ENCODE results near the gene FAR2. TPM values are rescaled to one million over a fixed set of nuclear protein-coding genes. Genes with fewer than 3 reads are reported as not detected.
A peak's percentile ranks its signal among the peaks of the same experiment; 100 is the strongest.

Gene FAR2
- polyA plus RNA-seq, 1 of the 3 experiments (the other 2 are of a cell fraction) = 7.4 TPM

DNA sequence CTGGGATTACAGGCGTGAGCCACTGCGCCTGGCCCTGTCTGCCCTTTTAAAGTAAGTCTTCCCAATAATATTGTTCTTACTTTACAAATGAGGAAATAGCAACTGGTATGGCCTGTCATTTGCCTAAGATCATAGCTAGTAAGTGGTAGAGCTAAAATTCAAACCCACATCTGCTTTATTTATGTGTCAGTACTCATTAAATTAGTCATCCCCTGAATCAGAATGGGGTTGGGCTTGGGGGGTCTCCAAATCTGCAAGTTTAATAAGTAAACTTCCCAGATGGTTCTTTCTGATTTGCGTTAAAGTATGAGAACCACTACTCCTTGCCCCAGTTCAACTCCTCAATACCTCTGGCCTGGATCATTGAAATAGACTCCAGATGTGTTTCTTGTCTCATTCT lies 96.2 kb downstream of the FAR2 start:
- H2AFZ ChIP-seq (ENCODE audit: low read depth) = no peak overlapping the region
- H3K36me3 ChIP-seq (replicated peaks in 1 of 2; ENCODE audit: control insufficient read depth in 1 of 2, insufficient read depth in 2 of 2, low read length in 1 of 2) = no peaks in the 10 kb centered on the region
- H3K9me2 ChIP-seq = no peaks in the 10 kb centered on the region
- no peak overlapping the region for H3K27ac ChIP-seq (ENCODE audit: low read depth in 2 of 2, low read length in 1 of 2)
- no peaks in the 10 kb centered on the region for H3K9me3 ChIP-seq
- peaks cover 18 to 25% of the 10 kb centered on the region in 2 experiments; a peak in 3 of 4 replicates for H3K4me1 ChIP-seq (ENCODE audit: control insufficient read depth in 1 of 2, insufficient read depth in 2 of 2, low read depth in 1 of 2, low read length in 1 of 2)
- TF ChIP-seq SMC3 (IDR thresholded peaks at IDR 0.05; ENCODE audit: low read depth, low read length) = no peak
- TF ChIP-seq, protein P1, sequence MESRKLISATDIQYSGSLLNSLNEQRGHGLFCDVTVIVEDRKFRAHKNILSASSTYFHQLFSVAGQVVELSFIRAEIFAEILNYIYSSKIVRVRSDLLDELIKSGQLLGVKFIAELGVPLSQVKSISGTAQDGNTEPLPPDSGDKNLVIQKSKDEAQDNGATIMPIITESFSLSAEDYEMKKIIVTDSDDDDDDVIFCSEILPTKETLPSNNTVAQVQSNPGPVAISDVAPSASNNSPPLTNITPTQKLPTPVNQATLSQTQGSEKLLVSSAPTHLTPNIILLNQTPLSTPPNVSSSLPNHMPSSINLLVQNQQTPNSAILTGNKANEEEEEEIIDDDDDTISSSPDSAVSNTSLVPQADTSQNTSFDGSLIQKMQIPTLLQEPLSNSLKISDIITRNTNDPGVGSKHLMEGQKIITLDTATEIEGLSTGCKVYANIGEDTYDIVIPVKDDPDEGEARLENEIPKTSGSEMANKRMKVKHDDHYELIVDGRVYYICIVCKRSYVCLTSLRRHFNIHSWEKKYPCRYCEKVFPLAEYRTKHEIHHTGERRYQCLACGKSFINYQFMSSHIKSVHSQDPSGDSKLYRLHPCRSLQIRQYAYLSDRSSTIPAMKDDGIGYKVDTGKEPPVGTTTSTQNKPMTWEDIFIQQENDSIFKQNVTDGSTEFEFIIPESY (IDR thresholded peaks at IDR 0.05; ENCODE audit: borderline replicate concordance, low read depth) = no peak
- TF ChIP-seq, protein P2, sequence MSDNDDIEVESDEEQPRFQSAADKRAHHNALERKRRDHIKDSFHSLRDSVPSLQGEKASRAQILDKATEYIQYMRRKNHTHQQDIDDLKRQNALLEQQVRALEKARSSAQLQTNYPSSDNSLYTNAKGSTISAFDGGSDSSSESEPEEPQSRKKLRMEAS (IDR thresholded peaks at IDR 0.05; ENCODE audit: low read depth) = no peak
- TF ChIP-seq TCF12 (IDR thresholded peaks at IDR 0.05) = peak; percentile 40; the same call in 1 of the 2 replicates
- no peak for TF ChIP-seq RFX5 (IDR thresholded peaks at IDR 0.05; ENCODE audit: low read length)
- no peak for TF ChIP-seq EZH2phosphoT487 (IDR thresholded peaks at IDR 0.05; ENCODE audit: borderline replicate concordance, low read depth)
- no peaks in the 10 kb centered on the region for H3K79me2 ChIP-seq (ENCODE audit: insufficient read depth)
- ChIA-PET CTCF (no interaction called here), POLR2A (no interaction called here)
- H3K27me3 ChIP-seq (ENCODE audit: insufficient read depth) = no peaks in the 10 kb centered on the region
- WGBS (ENCODE audit: low lambda C conversion rate) = 81% methylated on average over 3 of the region's 3 CpGs
- no peak for DNase-seq
- H3F3A ChIP-seq (replicated peaks; ENCODE audit: insufficient read depth) = no peaks in the 10 kb centered on the region
- no peak overlapping the region for H3K4me2 ChIP-seq
- H3K4me3 ChIP-seq (ENCODE audit: low read depth in 2 of 2, low read length in 1 of 2) = no peak overlapping the region
- no peaks in the 10 kb centered on the region for H4K20me1 ChIP-seq (ENCODE audit: insufficient read depth)
- H3K9ac ChIP-seq = no peak overlapping the region

DNA sequence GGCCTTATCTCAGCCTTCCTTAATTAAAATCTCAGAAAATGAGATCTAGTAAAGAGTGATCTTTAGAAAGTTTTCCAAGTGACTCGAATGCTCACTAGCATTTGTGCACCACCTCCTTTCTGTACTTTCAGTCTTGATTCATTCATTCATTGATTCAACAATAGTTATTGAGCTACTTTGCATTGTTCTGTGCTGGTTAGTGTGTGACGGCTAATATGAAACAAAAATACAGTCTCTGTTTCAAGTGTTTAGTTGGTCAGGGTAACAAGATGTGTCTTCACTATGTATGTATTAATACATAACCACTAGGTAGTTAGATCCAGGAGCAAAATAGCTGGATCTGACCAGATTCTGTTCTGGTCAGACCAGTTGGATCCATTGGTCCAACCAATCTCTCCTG lies 100.9 kb downstream of the FAR2 start:
- Histone ChIP-seq H3K4me3 (ENCODE audit: low read depth in 2 of 2, low read length in 1 of 2) (no peak overlapping the region), H3K36me3 (replicated peaks in 1 of 2; ENCODE audit: control insufficient read depth in 1 of 2, insufficient read depth in 2 of 2, low read length in 1 of 2) (no peaks in the 10 kb centered on the region), H3K4me1 (ENCODE audit: control insufficient read depth in 1 of 2, insufficient read depth in 2 of 2, low read depth in 1 of 2, low read length in 1 of 2) (peaks cover 0 to 5% of the 10 kb centered on the region in 2 experiments; a peak in 2 of 4 replicates), H3K79me2 (ENCODE audit: insufficient read depth) (no peaks in the 10 kb centered on the region), H4K20me1 (ENCODE audit: insufficient read depth) (no peaks in the 10 kb centered on the region), H3K9me2 (no peaks in the 10 kb centered on the region), H3K27me3 (ENCODE audit: insufficient read depth) (no peaks in the 10 kb centered on the region), H3K4me2 (no peak overlapping the region), H3K9me3 (no peaks in the 10 kb centered on the region), H3K9ac (no peak overlapping the region), H3K27ac (ENCODE audit: low read depth in 2 of 2, low read length in 1 of 2) (no peak overlapping the region), H3F3A (replicated peaks; ENCODE audit: insufficient read depth) (no peaks in the 10 kb centered on the region), H2AFZ (ENCODE audit: low read depth) (no peak overlapping the region)
- DNase-seq = no peak
- 71% methylated on average over 2 of the region's 2 CpGs for WGBS (ENCODE audit: low lambda C conversion rate)
- ChIA-PET POLR2A (no interaction called here), CTCF (no interaction called here)
- TF ChIP-seq JUND (IDR thresholded peaks at IDR 0.05) (no peak), CHD2 (IDR thresholded peaks at IDR 0.05; ENCODE audit: low read length, partially characterized antibody) (no peak), POLR2AphosphoS5 (IDR thresholded peaks at IDR 0.05; ENCODE audit: low read depth, low read length) (no peak), GABPA (IDR thresholded peaks at IDR 0.05; ENCODE audit: low read depth) (no peak), EZH2phosphoT487 (IDR thresholded peaks at IDR 0.05; ENCODE audit: borderline replicate concordance, low read depth) (no peak), NRF1 (IDR thresholded peaks at IDR 0.05; ENCODE audit: low read depth, low read length) (no peak), NFIC (IDR thresholded peaks at IDR 0.05; ENCODE audit: borderline replicate concordance) (no peak)
- TF ChIP-seq, protein P3, sequence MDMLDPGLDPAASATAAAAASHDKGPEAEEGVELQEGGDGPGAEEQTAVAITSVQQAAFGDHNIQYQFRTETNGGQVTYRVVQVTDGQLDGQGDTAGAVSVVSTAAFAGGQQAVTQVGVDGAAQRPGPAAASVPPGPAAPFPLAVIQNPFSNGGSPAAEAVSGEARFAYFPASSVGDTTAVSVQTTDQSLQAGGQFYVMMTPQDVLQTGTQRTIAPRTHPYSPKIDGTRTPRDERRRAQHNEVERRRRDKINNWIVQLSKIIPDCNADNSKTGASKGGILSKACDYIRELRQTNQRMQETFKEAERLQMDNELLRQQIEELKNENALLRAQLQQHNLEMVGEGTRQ (IDR thresholded peaks at IDR 0.05; ENCODE audit: borderline replicate concordance, low read depth, low read length) = no peak
- TF ChIP-seq, protein P4, sequence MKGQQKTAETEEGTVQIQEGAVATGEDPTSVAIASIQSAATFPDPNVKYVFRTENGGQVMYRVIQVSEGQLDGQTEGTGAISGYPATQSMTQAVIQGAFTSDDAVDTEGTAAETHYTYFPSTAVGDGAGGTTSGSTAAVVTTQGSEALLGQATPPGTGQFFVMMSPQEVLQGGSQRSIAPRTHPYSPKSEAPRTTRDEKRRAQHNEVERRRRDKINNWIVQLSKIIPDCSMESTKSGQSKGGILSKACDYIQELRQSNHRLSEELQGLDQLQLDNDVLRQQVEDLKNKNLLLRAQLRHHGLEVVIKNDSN (IDR thresholded peaks at IDR 0.05; ENCODE audit: borderline replicate concordance, low read depth) = no peak
- TF ChIP-seq, protein P5, sequence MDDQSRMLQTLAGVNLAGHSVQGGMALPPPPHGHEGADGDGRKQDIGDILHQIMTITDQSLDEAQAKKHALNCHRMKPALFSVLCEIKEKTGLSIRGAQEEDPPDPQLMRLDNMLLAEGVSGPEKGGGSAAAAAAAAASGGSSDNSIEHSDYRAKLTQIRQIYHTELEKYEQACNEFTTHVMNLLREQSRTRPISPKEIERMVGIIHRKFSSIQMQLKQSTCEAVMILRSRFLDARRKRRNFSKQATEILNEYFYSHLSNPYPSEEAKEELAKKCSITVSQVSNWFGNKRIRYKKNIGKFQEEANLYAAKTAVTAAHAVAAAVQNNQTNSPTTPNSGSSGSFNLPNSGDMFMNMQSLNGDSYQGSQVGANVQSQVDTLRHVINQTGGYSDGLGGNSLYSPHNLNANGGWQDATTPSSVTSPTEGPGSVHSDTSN (IDR thresholded peaks at IDR 0.05) = no peak
- TF ChIP-seq, protein P6, sequence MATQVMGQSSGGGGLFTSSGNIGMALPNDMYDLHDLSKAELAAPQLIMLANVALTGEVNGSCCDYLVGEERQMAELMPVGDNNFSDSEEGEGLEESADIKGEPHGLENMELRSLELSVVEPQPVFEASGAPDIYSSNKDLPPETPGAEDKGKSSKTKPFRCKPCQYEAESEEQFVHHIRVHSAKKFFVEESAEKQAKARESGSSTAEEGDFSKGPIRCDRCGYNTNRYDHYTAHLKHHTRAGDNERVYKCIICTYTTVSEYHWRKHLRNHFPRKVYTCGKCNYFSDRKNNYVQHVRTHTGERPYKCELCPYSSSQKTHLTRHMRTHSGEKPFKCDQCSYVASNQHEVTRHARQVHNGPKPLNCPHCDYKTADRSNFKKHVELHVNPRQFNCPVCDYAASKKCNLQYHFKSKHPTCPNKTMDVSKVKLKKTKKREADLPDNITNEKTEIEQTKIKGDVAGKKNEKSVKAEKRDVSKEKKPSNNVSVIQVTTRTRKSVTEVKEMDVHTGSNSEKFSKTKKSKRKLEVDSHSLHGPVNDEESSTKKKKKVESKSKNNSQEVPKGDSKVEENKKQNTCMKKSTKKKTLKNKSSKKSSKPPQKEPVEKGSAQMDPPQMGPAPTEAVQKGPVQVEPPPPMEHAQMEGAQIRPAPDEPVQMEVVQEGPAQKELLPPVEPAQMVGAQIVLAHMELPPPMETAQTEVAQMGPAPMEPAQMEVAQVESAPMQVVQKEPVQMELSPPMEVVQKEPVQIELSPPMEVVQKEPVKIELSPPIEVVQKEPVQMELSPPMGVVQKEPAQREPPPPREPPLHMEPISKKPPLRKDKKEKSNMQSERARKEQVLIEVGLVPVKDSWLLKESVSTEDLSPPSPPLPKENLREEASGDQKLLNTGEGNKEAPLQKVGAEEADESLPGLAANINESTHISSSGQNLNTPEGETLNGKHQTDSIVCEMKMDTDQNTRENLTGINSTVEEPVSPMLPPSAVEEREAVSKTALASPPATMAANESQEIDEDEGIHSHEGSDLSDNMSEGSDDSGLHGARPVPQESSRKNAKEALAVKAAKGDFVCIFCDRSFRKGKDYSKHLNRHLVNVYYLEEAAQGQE (IDR thresholded peaks at IDR 0.05; ENCODE audit: low read depth, low read length) = no peak
